ENCODE measurements around the gene SPATC1L.

The SPATC1L gene

DNA sequence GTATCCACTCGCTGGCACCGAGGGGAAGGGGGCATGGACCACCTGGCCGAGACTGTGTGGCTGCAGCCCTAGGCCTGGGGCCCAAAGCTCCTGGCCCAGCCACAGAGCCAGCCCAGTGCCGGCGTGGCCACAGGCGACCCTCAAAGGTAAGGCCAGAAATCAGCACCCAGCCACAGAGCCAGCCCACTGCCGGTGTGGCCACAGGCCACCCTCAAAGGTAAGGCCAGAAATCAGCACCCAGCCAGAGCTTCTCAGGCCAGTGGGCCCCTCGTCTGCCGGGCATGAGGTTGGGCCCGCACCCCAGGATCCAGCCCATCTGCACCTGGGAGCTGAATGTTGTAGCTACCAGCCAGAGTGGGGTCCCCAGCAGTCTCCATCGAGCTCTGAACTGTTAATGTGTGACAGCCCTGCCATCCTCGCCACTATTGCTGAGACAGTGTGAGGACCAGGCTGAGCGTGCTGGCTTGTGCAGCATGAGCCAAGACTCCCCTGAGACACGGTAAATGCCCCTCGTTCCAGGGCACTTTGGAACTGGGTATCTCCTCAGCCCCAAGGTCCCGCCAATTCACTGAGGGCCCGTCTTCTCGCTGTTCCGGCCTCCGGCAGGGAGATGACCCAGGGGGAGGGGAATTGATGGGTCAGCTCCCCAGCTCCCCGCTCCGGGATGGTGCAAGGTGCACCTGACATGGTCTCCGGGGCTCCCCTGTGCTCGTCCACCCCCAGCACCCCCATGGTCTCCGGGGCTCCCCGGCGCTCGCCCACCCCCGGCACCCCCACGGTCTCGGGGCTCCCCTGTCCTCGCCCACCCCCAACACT lies 24.2 kb downstream of the SPATC1L start:
- no peak for DNase-seq

DNA sequence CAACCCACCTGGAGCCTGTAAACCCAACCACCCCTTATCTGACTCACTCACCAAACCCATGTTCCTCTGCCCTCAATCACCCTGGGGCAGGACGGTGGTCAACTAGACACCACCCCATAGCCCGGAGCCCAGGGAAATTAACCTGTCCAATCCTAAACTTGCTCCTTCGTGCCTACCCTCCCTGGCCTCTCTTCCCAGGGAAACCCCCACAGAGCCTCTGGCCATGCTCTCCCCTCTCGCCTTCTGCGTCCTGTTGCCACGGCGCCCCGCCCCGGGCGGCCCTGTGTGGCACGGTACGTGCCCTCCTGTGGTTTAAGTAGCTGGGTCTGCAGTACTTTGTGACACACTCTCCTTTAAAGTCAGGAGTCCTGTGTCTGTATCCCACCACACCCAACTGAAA lies 24.9 kb downstream of the SPATC1L start:
- DNase-seq = no peak

DNA sequence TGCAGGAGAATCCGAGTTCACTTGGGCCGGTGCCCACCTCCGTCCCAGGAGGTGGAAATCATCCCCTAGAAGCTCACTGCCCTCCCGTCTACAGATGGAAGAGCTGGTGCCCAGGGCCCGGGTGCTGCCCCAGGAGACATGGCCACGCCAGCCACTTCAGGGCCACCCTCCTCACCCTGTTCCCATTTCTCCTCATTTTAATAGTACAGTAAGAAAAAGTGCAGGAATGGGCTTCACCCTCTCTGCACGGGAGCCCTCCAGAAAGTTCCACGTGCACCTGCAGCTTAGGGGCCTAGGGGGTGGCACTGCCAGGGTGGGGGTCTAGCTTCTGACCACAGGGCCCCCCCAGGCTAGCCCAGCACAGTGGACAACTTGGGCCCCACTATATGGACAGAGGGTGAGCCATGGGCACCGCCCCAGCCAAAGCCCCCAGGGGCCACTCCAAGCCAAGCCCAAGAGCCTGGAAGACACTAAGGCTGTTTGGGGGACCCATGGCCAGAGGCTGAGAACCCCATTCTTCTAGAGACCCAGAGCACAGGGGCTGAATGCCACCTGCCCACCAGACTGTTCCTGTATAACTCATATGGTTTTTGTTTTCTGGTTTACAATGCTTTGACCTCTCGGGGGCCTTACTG lies 25.5 kb downstream of the SPATC1L start:
- DNase-seq = no peak

DNA sequence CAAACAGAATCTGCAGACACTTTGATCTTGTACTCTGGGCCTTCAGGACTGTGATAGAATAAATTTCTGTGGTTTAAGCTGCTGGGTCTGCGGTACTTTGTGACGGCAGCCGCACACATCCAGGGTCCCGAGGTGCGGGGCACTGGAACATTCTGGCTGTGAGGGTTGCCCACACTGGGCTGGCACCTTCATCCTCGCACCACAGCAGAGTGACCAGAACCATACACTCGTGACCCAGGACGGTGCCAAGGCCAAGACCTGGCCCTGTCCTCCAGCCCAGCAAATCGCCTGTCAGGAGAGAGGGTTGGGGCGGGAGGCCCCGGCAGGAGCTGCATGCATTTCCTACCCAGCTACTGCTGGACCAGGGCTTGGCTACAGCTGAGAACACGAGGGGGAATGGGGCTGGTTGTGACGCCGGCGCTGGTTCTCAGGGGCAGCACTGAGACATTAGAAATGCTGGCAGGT lies 26.2 kb downstream of the SPATC1L start:
- DNase-seq = no peak

DNA sequence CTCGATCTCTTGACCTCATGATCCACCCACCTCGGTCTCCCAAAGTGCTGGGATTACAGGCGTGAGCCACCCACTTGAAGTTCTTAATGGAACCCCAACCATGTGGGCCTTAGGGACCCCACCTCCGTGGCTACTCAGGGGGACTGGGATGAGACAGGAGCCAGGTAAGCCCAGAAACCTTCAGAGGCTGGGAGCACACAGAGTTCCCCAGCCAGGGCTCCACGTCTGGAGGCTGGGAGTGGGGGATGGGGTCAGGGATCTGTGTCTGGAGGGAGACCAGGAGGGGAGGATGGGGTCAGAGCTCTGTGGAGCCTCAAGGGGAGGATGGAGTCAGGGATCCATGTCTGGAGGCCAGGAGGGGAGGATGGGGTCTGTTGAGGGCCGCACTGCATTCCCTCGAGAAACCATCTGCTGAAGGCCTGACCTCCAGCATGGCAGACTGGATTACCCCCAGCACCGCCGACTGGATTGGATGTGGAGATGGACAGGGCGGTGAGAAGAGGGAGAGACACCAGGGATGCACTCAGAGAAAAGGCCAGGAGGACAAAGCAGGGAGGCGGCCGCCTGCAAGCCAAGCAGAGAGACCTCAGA lies 26.8 kb downstream of the SPATC1L start:
- DNase-seq = no peak

DNA sequence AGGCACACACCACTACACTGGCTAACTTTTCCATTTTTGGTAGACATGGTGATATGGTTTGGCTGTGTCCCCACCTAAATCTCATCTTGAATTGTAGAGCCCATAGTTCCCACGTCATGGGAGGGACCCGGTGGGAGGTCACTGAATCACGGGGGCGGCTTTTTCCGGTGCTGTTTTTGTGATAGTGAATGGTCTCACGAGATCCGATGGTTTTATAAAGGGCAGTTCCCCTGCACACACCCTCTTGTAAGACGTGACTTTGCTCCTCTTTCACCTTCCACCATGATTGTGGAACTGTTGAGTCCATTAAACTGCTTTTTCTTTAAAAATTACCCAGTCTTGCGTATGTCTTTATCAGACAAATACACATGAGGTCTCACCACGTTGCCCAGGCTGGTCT lies 27.6 kb downstream of the SPATC1L start:
- no peak for DNase-seq

DNA sequence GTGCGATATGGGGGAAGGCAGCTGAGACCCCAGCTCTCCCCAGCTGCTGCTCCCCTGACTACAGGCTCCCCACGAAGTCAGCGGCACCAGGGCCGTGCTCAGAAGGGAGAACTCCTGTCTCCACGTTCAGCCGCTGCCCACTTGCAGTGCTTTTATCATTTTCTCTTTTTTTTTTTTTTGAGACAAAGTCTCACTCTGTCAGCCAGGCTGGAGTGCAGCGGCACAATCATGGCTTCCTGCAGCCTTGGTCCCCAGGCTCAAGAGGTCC lies 27.9 kb downstream of the SPATC1L start:
- no peak for DNase-seq

DNA sequence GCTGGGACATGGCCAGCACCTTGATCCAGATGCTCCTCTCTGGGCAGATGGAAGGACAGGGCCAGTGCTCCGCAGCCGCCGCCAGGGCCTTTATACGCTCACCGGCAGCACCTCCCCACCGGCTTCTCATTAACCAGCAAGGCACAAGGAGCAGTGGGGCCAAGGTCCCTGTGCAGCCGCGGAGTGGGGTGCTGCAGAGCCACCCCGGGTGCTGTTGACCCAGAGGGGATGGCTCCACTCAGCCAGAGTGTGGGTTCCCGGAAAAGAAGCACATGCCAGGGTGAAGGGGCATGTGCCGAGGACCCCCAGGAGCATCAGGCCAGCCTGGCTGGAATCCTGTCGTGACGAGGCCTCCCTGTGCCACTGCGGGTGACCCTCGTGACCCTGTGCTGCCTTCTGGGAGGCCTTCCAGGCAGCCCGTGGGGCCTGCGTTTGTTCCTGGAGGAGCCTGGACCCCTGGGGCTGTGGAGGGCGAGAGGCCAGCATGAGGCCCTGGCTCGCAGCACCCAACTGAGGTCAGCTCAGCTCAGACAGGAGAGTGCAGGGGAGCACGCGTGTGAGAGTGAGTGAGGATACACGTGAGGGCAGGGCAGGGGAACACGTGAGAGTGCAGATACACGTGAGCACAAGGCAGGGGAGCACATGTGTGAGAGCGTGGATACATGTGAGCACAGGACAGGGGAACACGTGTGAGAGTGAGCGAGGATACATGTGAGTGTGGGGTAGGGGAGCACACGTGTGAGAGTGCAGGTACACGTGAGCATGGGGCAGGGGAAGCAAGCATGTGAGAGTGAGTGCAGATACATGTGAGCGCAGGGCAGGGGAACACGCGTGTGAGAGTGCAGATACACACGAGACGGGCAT lies 28.5 kb downstream of the SPATC1L start, which contains the start of gene FTCD:
FTCD (minus strand) TSS at position 66 of the 864 bp plus-strand sequence; CDS start at position 10, 56 bp downstream.
- DNase-seq = no peak

DNA sequence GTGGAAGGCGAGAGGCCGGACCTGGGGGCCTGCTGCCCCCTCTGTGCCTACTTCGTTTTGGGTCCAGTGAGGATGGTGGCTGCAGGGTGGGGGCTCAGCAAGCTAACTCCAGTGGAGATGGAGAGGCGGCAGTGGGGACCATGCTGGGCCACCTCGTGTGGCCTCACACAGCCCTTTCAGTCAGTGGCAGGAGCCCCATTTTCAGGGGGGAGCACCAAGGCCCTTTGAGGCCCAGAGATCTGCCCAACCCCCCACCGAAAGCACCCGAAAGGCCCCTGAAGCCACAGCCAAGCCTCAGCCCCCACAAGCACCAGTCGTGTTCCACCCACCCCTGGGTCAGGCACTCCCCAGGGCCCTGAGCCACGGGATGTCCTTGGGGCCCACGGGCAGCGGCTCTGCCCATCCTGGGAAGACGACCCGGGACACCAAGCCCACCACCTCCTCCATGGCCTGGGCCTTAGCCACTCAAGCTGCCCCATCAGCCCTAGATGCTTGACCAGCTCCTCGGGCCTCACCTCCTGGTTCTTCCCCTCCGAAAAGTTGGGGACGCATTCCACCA lies 29.2 kb downstream of the SPATC1L start:
- no peak for DNase-seq

DNA sequence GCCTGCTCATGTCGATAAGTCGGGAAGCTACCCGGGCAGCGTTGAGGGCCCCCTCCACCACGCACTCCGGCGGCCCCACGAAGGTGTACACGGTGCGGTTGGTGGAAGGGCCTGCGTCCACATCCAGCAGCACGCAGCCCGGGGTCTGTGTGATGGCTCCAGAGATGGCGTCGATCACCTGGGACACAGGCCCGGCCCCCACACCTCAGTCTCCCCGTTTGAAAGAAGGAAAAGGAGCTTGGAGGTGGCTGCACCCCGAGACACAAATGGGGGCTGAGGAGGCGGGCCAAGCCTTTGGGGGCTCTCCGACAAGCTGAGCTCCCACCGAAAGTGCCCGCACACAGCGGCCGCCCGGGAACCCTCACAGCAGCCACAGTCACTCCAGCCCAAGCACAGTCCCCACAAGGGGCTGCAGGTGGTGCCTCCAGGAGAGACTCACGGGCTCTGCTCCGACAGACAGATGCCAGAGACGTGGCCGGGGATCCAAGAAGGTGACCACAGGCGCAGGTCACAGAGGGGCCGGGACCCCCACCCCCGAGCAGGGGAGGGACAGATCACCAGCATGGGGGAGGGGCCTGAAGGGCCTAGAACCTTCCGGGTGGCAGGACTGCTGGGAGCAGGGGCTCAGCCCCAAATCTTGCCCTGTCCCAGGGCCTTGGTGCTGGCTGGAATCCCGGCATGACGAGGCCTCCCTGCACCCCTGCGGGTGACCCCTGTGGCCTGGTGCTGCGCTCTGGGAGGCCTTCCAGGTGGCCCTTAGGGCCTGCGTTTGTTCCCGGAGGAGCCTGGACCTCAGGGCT lies 29.9 kb downstream of the SPATC1L start:
- no peak for DNase-seq

DNA sequence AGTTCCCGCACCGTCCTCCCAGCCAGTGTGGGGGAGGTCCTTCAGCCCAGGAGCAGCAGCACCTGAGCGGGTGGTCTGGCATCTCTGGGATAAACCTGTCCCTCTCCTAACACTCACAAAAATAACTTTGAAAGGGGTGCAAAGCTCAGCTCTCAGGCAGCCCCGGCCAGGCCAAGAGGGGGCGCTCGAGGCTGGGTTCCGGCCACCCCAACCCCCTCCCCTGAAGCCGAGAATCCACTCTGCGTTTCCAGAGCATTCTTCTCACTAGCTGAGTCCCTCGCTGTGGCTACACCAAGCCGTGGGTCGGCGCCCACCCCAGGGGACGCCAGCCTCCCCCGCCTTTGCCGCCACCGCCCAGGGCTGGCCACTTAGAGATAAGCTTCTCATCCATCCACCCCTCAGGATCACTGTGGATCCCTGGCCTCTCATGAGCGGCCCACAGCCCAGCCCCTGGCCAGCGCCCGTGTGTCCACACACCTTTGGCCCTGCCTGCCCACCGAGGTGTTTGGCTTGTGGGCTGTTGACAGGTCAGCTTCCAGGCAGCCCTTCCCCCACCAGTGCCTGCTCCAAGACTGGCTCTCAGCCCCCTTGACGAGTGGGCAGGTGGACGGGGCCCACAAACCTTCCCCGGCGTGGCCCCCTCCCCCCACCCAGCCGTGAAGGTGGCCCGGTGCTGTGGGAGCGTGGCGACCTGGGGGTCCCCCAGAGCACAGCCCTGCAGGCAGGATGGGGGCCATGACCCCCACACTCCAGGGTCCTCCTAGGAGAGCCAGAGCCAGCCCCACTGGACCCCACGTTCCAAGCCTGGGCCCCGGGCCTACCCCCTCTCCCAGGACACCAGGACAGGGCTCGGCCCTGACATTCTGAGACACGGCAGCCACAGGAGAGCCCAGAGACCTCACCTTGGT lies 30.8 kb downstream of the SPATC1L start:
- DNase-seq = peak in 1 of 2 experiments; percentile 50

DNA sequence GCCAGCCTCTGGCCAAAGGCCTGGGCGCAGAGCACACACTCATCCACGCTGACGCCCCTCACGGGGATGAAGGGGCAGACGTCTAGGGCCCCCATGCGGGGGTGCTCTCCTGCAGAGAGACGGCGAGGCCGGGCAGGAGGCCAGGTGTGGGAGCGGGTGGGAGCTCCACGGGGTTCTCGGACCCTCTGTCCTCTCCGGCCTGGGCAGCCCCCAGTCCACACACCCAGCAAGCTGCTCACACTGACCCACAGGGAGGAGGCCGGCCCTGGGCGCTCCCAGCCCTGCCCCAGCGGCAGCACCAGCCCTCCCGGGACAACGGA lies 31.4 kb downstream of the SPATC1L start:
- no peak for DNase-seq

DNA sequence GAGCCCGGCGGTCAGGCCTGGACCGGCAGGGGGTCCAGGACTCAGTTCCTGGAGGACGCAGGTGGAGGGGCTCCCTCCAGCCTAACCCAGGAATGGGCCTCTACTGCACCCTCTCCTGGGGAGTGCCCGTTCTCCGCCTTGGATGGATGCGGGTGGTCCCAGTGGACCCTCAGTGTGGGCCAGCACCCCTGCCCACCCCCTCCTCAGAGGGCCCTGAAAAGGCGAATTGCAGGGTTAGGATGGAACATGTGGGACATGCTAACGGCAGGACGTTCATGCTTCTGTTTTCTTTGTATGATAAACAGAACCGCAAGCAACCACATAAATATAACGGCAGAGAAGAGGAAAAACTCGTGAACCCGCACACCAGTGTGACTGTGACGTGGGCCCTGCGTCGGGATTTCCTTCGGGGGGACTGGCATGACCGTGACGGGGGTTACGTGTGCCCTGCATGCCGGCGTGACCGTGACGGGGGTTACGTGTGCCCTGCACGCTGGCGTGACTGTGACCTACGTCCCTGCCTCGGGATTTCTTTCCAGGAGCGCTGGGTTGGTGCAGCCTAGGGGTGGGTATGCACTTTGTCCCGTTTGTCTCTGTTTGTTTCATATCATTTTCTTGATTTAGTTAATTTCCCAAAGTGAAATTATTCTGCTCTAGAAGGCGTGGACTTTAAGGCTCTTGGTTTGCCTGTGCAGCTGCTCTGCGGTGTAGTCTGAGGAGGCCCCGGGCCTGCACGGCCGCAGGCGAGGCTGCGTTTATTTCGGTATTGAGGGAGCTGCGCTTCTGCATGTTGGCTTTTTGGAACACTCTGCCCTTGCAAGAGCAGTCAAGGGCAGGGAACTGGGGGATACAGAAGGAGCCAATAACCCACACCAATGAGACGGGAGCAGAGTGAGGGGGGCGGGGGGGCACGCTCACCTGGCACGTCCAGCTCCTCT lies 32.0 kb downstream of the SPATC1L start:
- DNase-seq = no peak

DNA sequence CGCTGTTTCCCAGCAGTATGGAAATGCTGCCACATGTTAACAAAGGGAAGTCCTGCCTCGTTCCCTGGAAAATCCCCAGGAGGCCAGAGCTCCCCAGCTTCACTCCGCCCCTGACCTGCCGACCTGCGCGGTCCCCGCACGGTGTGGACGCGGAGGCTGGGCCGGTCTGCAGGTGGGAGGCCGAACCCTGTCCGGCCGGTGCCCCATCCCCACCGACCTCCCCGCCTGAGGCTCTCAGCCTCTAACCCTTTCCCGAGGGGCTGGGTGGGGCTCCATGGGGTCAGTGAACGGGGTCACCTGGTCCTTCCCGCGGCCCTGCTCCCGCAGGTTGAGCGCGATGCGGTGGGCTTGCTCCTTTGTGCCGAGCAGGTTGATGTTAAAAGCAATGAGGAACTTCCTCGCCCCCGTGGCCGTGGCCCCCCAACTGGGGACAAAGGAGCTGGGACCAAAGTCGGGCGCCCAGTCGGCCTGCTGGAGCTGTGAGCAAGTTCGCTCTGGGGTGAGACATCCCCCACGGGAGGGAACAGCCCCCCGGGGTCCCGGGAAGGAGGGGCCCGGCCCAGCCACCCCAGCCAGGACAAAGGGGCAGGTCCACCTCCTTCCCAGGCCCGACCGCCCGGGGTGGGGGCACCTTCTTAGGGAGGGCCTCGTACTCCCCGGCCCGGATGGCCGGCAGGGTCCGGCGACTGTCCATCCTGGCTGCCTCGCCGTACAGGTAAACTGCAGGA lies 32.8 kb downstream of the SPATC1L start:
- DNase-seq = no peak

DNA sequence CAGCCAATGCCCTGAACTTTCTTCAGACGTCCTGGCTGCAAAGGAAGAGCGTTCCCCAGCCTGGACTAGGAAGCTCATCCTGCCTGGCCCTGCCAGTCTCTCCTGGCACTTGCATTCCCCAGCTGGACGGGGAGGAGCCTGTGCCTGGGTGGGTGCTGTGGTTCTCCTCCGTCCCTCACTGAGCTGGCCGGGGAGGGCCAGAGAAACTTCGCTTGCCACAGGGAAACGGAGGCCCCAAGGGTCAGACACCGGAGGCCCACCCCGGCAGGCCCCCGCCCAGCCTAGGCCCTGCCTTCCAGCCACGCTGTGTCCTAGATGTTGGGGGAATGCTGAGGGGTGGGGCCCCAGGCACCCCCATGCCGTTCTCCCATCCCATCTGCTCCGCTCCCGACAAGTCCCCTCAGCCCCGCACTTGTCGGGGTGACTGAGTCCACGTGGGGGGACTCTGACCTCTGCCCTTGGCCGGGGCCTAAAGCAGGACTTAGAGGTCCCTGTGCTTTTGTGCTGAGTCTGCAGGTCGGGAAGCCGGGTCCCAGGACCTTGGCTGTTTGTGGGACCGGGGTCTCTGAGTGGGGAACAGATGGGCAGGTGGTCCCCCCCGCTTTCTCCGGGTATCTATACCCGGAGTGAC lies 33.7 kb downstream of the SPATC1L start:
- DNase-seq = no peak

DNA sequence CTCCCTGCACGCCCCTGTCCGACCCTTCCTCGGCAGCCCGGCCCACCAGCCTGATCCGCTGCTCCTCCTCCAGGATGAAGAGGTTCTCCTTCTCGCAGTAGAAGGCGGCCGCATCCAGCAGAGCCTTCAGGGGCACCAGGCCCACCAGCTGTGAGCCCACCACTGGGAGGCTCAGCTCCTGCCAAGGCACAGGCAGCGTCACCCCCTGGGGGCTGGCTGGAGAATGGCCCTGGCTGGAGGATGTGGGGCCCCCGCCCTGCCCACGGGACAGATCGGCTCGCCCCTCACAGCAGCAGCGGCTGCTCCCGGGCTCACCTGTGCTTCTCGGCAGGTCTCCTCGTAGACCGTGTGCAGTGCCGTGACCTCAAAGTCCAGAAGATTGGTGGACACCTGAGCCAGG lies 34.2 kb downstream of the SPATC1L start:
- DNase-seq = no peak

DNA sequence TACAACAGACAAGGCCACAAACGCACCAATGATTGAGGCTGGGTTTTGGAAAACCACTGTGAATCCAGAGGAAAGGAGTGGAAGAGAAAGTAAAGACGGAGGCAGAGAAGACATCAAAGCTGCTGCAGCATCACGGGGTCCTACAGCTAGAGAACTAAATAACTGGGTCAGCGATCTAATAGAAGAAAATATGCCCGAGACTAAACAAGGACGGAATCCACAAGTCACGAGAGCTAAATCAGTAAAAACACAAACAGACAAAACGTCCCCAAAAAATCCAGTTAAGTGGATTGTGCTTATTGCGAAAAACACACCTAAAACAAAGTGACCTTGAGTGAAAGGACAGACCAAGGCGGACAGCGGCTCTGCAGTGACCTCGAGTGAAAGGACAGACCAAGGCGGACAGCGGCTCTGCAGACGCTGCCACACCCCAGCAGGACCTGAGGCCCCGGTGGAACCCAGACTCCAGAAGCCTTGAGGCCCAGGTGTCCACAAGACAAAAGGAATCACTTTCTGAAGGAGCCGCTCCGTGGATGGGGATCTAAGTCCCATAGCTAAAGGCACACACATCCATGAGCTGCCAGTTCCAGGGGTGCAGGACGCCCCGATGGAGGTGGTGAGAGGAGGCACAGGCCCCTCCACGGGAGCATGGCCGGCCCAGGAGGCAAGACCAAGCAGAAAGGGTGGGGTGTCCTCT lies 34.9 kb downstream of the SPATC1L start:
- DNase-seq = no peak

DNA sequence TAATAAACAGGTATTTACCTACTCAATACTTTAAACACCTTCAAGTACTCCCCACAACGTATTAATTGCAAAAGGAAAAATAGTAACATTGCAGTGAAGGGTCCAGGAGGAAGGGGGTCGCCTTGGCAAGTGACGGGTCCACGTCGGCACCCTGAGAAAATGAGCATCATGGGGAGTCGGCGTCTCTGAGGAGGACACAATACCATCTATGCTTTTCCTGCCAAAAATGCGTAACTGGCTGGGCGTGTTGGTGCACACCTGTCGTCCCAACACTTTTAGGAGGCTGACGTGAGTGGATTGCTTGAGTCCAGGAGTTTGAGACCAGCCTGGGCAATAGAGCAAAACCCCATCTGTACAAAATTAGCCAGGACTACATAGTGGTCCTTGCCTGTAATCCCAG lies 36.2 kb downstream of the SPATC1L start:
- no peak for DNase-seq
